GM21737 (cell line): ENCODE measurements around the gene CD207.

Experiments used
- ATAC-seq: cut with Tn5 transposase; IDR thresholded peaks from one replicate; pipeline ENCODE4 v1.9.1; 2021; ENCODE audit warnings: mild to moderate bottlenecking, moderate library complexity; ENCODE audit not compliant: unreplicated experiment

The CD207 gene

DNA sequence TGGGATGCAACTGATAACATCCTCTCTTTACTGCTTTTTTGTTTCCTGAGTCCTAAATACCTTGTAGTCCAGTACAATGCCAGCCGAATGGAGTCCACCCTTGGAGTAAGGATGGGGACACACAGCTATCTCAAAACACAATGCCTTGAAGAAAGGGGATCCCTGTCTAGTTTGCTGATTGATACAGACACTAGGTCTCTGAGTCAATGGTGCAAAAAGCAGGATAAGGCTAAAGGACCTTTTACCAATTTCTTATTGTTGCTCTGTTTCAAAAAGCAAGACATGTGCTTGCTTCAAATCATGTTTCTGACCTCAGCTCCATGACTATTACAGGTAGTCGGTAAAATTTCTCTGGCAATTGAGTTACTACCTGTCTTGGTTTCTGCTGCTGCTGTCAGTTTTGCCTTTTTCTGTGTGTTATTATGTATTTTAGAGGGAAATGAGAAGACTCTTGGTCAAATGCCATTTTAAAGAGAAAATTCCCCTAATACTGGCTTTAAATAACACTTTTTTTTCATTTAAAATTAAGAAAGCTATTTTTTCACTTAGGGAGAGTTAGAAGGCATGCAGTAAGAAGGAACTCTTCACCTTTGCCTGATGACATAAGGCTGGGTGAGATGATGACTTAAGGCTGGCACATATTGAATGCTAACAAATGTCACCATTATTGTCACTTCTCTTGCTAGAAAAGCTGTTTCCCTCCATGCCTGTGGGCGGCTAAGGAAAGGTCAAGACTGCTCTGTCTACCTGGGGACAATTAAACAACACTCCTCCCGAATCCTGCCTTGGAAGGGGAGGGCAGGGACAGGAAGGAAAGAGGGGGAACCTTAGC is 40.2 kb downstream of the CD207 start:
- ATAC-seq: no peak

GRCh38 chr2:70793450-70793849 is 42.2 kb downstream of the CD207 start:
- ATAC-seq: no peak

- no peak for ATAC-seq
Measured at GRCh38 chr2:70790136-70790828, 45.3 kb downstream of the CD207 start, which contains the start of gene FIGLA. TSS of gene FIGLA (minus strand) at chr2:70790643. CDS start at chr2:70790638, 5 bp downstream.

- no peak for ATAC-seq
Measured at GRCh38 chr2:70789304-70790135, 46.1 kb downstream of the CD207 start.

DNA sequence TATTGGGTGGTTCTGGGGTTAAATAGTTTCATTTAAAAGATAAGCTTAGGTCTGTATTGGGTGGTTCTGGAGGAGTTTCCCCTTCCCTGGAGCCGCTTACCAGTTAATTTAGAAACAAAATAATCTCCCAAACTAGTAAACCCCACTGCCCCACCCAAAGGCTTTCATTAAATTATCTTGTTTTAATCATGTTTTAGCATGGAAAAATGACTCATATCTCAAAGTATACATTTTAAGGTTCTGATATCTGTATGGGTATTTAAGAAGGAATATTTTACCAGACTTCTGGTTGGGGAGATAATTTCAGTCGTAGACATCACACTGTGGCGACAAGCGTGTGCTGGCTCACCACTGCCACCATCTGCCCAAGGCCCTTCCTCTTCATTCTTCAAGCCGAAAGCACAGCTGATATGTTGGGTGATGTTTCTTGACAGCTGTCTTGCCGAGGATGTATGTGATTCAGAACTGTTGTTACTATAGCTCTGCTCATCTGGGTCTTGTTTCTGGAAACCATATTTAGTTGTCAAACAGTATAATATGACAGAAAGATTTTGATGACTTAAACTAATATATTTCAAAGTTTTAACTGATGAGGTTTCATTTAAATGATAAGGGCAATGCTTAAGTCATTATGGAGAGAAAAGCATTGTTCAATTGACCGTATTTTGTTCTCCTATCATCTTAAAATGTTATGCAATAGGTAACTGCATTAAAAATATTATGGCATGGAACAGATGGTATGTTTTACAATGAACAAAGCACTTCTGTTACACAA is 50.3 kb downstream of the CD207 start:
- no peak for ATAC-seq

DNA sequence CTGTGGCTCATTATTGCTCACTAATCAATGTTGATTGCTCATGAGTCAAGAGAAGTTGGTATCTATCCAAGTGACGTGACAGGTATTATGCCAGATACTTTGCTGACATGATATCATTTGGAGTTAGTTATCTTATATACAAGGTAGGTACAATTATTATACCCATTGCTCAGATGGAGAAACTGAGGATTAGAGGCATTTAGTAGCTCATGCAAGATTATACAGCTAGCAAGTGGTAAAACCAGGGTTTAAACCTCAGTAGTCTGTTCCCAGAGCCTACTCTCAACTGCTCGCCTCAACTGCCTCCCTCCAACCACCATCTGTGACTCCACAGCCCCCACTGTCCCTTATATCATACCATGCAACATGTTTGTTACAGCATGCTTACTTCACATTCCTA is 51.3 kb downstream of the CD207 start:
- no peak for ATAC-seq
